Ovary (tissue), 9 donors: ENCODE data around the gene LAMP5. TPM values are rescaled to one million over a fixed set of nuclear protein-coding genes. Genes with fewer than 3 reads are reported as not detected.

ENCODE experiments used
- DNase-seq, 5 donors: peaks; one replicate each; pipeline ENCODE4 v3.0.0-alpha.2; 2019 to 2020
- H3K27ac ChIP-seq, 2 donors: fragments of 200-600 bp; one replicate each; pipeline versions ENCODE4 v1.5.1 to v1.8.0; 2019 to 2022
- H3K27me3 ChIP-seq: fragments of 200-600 bp; one replicate; pipeline ENCODE4 v1.8.0; 2022
- H3K36me3 ChIP-seq: fragments of 200-600 bp; sonication (generic); one replicate; pipeline ENCODE4 v1.5.1; 2019
- H3K4me1 ChIP-seq: one replicate; pipeline ENCODE4 v1.8.1; 2013; ENCODE audit warnings: mild to moderate bottlenecking, moderate library complexity; ENCODE audit not compliant: insufficient read depth
- H3K4me3 ChIP-seq: fragments of 200-600 bp; sonication (generic); one replicate; pipeline ENCODE4 v1.5.1; 2017
- H3K9me3 ChIP-seq, 2 donors: fragments of 200-600 bp in 1 of 2; sonication (generic) in 1 of 2; one replicate each; pipeline versions ENCODE4 v1.5.1 to v1.8.1; 2013 to 2019; ENCODE audit warnings: mild to moderate bottlenecking in 1 of 2, moderate library complexity in 1 of 2
- CTCF ChIP-seq, 3 donors: fragments of 450-650 bp in 2 of 3; fragments of 200-600 bp in 1 of 3; IDR thresholded peaks; one replicate each; pipeline versions ENCODE4 v1.5.1 to v1.8.0; 2016 to 2022; ENCODE audit warnings: antibody characterized with exemption in 3 of 3, mild to moderate bottlenecking in 1 of 3
- EP300 ChIP-seq: sonication (generic); formaldehyde crosslinking; IDR thresholded peaks from one replicate; pipeline ENCODE4 v1.6.1; 2017; ENCODE audit warnings: antibody characterized with exemption
- POLR2A ChIP-seq: fragments of 450-650 bp; IDR thresholded peaks from one replicate; pipeline ENCODE4 v1.6.1; 2017; ENCODE audit warnings: antibody characterized with exemption, mild to moderate bottlenecking, moderate library complexity
- WGBS, 3 donors: extraction: QIAGEN DNeasy Blood & Tissue Kit in 1 of 3; methylation state at CpG; one replicate each; pipeline versions ENCODE4 v1.1.5 to v1.1.7; 2013 to 2017; 5-methylcytosine and 5-hydroxymethylcytosine counted together
- intact Hi-C, 4 donors: fragments of 100-400 bp; cut with DNase I; formaldehyde crosslinking; loops; one replicate each; pipeline versions ENCODE4 v1.11.0 to v1.15.1; 2022 to 2023
- polyA plus RNA-seq, 2 donors: library from polyadenylated mRNA; stranded (reverse); fragments of 200-250 nt in 1 of 2; fragments of 350-450 nt in 1 of 2; fragmentation: Illumina TruSeq in 1 of 2; extraction: RNeasy Lipid Tissue Mini Kit (QIAGEN cat#74804) in 1 of 2; gene quantifications; one replicate each; pipeline ENCODE4 v1.2.3, GENCODE V29; 2013 to 2014
- total RNA-seq, 7 donors: library from RNA; depleted of rRNA in 2 of 7; stranded (reverse); fragments of >200 nt in 2 of 7; fragmentation: NEBNext Ultra II Directional in 3 of 7; extraction: Animal tissue kit (Norgen Biotek cat#: 25700) in 3 of 7; gene quantifications; one replicate each; pipeline versions ENCODE4 v1.1.0 to v1.2.4, GENCODE V29; 2016 to 2023
- donor health status: DM: no; HTN: no; CAD: no; lungs with moderate emphysema.
- donor health status: DM: no; HTN: no; CAD: no.
- donor health status: Bipolar disorder and iron deficiency.
- donor health status: DM: yes; HTN: yes; CAD: no.
- donor health status: DM: no; HTN: no; CAD: no.
- donor health status: DM: yes; HTN: yes; CAD: no.

LAMP5 gene
- total and polyA plus RNA-seq, 9 donors: 0.91 to 39.5 (median 5.2) TPM

DNA sequence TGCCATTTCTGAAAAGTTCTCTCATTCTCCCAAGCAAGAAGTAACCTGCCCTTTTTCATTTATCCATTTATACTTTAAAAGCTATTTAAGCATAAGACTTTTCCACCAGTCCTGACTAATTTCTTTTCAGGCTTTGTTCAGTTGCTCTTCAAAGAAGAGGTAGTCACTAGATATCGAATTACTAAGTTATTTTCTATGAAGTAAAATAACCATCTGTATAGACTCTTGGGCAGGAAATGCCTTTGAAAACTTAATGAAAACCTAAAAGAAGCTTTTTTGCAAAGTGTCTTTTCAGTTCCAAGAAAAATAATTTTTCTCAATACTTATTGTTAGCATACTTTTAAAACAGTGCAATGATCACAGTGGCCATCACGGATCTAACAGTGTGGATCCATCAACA, 31.3 kb upstream of the LAMP5 start:
- Histone ChIP-seq H3K4me1 (no peaks in the 10 kb centered on the region), H3K4me3 (no peak overlapping the region), H3K9me3 (no peaks in the 10 kb centered on the region), H3K27ac (no peak overlapping the region), H3K36me3 (no peaks in the 10 kb centered on the region), H3K27me3 (no peaks in the 10 kb centered on the region)
- WGBS, 3 donors: 14 to 36% (median 31%) methylated on average over 2 of the region's 2 CpGs
- intact Hi-C loops: no loop called here
- TF ChIP-seq POLR2A: no peak
- no peak for TF ChIP-seq EP300
- no peak for TF ChIP-seq CTCF (IDR thresholded peaks at IDR 0.05)
- DNase-seq: no peak

- no peak overlapping the region for H3K4me3 ChIP-seq
- no peaks in the 10 kb centered on the region for H3K27me3 ChIP-seq
- no peaks in the 10 kb centered on the region for H3K36me3 ChIP-seq
- no peak overlapping the region for H3K27ac ChIP-seq
- intact Hi-C loops: no loop called here
- TF ChIP-seq POLR2A (no peak), CTCF (IDR thresholded peaks at IDR 0.05) (no peak), EP300 (no peak)
- no peaks in the 10 kb centered on the region for H3K9me3 ChIP-seq
- no peak for DNase-seq
- 81 to 86% (median 82%) methylated on average over 9 of the region's 9 CpGs for WGBS, 3 donors
- no peaks in the 10 kb centered on the region for H3K4me1 ChIP-seq
These were observed 28.6 kb upstream of the LAMP5 start for GRCh38 chr20:9485614-9486340.

GRCh38 chr20:9487231-9487630, 27.2 kb upstream of the LAMP5 start:
- no peak overlapping the region for H3K4me3 ChIP-seq
- H3K27ac ChIP-seq: no peak overlapping the region
- no peak for DNase-seq
- intact Hi-C loops: no loop called here
- no peaks in the 10 kb centered on the region for H3K27me3 ChIP-seq
- H3K36me3 ChIP-seq: no peaks in the 10 kb centered on the region
- no peak for TF ChIP-seq POLR2A
- TF ChIP-seq EP300: no peak
- no peak for TF ChIP-seq CTCF (IDR thresholded peaks at IDR 0.05)
- H3K4me1 ChIP-seq: no peaks in the 10 kb centered on the region
- WGBS, 3 donors: 48 to 74% (median 66%) methylated on average over 4 of the region's 4 CpGs
- no peaks in the 10 kb centered on the region for H3K9me3 ChIP-seq

GRCh38 chr20:9488063-9488462, 26.3 kb upstream of the LAMP5 start:
- no peaks in the 10 kb centered on the region for H3K4me1 ChIP-seq
- 46 to 58% (median 53%) methylated on average over 2 of the region's 2 CpGs for WGBS, 3 donors
- H3K36me3 ChIP-seq: no peaks in the 10 kb centered on the region
- no peak for DNase-seq
- H3K27me3 ChIP-seq: no peaks in the 10 kb centered on the region
- no peak overlapping the region for H3K4me3 ChIP-seq
- intact Hi-C loops: no loop called here
- H3K27ac ChIP-seq: no peak overlapping the region
- TF ChIP-seq EP300 (no peak), POLR2A (no peak), CTCF (IDR thresholded peaks at IDR 0.05) (no peak)
- no peaks in the 10 kb centered on the region for H3K9me3 ChIP-seq
